GM21423 (cell line): ENCODE results near the gene SMIM12.
"Not testable (repeated sequence)": the region's sequence is repeated elsewhere in the genome, so short reads cannot be mapped to it uniquely, and the experiment has no call there.

ENCODE experiments used
- ATAC-seq: cut with Tn5 transposase; IDR thresholded peaks from one replicate; pipeline ENCODE4 v1.9.1; 2021; ENCODE audit warnings: mild to moderate bottlenecking, moderate library complexity; ENCODE audit not compliant: unreplicated experiment

The SMIM12 gene

GRCh38 chr1:34845131-34845901, 14.2 kb downstream of the SMIM12 start:
- ATAC-seq, result no peak

- ATAC-seq, result no peak
Observed at GRCh38 chr1:34844252-34844634, 15.3 kb downstream of the SMIM12 start.

- no peak for ATAC-seq
Observed at GRCh38 chr1:34843392-34844251, 15.9 kb downstream of the SMIM12 start.

GRCh38 chr1:34842952-34843371, 16.6 kb downstream of the SMIM12 start:
- no peak for ATAC-seq

- ATAC-seq, result no peak
Observed at GRCh38 chr1:34842073-34842472, 17.5 kb downstream of the SMIM12 start.

GRCh38 chr1:34840426-34840825, 19.1 kb downstream of the SMIM12 start:
- no peak for ATAC-seq

- ATAC-seq, result no peak
Observed at GRCh38 chr1:34839526-34840305, 19.8 kb downstream of the SMIM12 start.

- ATAC-seq, result no peak
Observed at GRCh38 chr1:34833711-34834110, 25.8 kb downstream of the SMIM12 start.

- ATAC-seq, result no peak
Observed at GRCh38 chr1:34831721-34832246, 27.8 kb downstream of the SMIM12 start.

- no peak for ATAC-seq
Observed at GRCh38 chr1:34829250-34829649, 30.3 kb downstream of the SMIM12 start.

- ATAC-seq, result no peak
Observed at GRCh38 chr1:34828611-34829010, 30.9 kb downstream of the SMIM12 start.

GRCh38 chr1:34827341-34827941, 32.1 kb downstream of the SMIM12 start:
- no peak for ATAC-seq

- ATAC-seq, result no peak
Observed at GRCh38 chr1:34825455-34826091, 34.0 kb downstream of the SMIM12 start.

- ATAC-seq, result no peak
Observed at GRCh38 chr1:34824817-34825454, 34.6 kb downstream of the SMIM12 start.

- ATAC-seq, result no peak
Observed at GRCh38 chr1:34822202-34822601, 37.3 kb downstream of the SMIM12 start.

GRCh38 chr1:34818862-34819261, 40.7 kb downstream of the SMIM12 start:
- ATAC-seq, result not testable (repeated sequence)

GRCh38 chr1:34816778-34817177, 42.8 kb downstream of the SMIM12 start:
- ATAC-seq, result no peak

- no peak for ATAC-seq
Observed at GRCh38 chr1:34816332-34816731, 43.2 kb downstream of the SMIM12 start.

GRCh38 chr1:34810781-34811180, 48.8 kb downstream of the SMIM12 start:
- ATAC-seq, result not testable (repeated sequence)
